WTC11 (cell line): Measurements from ENCODE around the gene NCBP3.

Experiments used
- CTCF ChIP-seq: fragments of 200-600 bp; IDR thresholded peaks from 2 replicates; pipeline ENCODE4 v1.8.0; 2022; ENCODE audit warnings: antibody characterized with exemption
- E2F1 ChIP-seq: sonication (generic); formaldehyde crosslinking; IDR thresholded peaks from 2 replicates; pipeline ENCODE4 v1.8.0; 2022; ENCODE audit warnings: mild to moderate bottlenecking, missing genetic modification reagents
- JUN ChIP-seq: sonication (generic); formaldehyde crosslinking; IDR thresholded peaks from 2 replicates; pipeline ENCODE4 v1.8.0; 2023; ENCODE audit warnings: mild to moderate bottlenecking, missing genetic modification reagents
- RORB ChIP-seq: fragments of 250-450 bp; sonication (Bioruptor Pico); IDR thresholded peaks from 2 replicates; pipeline ENCODE4 v1.9.0; 2021; ENCODE audit warnings: mild to moderate bottlenecking
- TF ChIP-seq, protein P1 (sequence below): sonication (generic); formaldehyde crosslinking; IDR thresholded peaks from 2 replicates; pipeline ENCODE4 v1.8.1; 2023; ENCODE audit warnings: mild to moderate bottlenecking, missing genetic modification reagents, moderate library complexity

DNA sequence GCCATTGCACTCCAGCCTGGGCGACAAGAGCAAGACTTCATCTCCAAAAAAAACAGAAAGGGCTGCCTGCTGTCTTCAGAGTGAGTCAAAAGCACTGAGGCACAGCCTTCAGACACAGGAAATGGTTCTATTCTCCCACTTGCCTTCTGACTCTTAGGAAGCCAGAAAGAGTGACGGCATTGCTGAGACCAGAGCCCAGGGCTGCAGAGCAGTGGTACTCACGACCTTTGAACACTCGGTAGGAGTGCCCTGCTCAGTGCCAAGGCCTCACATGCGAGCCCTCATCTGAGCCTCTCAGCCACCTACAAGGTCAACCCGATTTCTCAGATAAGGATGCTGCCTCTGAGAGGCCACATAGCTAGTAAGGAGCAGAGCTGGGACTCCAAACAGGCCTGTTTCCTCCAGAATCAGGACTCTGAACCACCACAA, 41.5 kb downstream of the NCBP3 start:
- TF ChIP-seq E2F1 (CRISPR knock-in tag) (no peak), CTCF (no peak), JUN (CRISPR knock-in tag) (no peak), RORB (CRISPR knock-in tag) (no peak)
- TF ChIP-seq, protein P1, sequence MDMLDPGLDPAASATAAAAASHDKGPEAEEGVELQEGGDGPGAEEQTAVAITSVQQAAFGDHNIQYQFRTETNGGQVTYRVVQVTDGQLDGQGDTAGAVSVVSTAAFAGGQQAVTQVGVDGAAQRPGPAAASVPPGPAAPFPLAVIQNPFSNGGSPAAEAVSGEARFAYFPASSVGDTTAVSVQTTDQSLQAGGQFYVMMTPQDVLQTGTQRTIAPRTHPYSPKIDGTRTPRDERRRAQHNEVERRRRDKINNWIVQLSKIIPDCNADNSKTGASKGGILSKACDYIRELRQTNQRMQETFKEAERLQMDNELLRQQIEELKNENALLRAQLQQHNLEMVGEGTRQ (CRISPR knock-in tag) = no peak
